Stimulated activated CD8-positive, alpha-beta memory T cell treated with anti-CD3 and anti-CD28 coated beads, Interleukin-2, amount 100 ng/mL, for 1 hour (primary cell): Measurements from ENCODE around the gene TIGD3.
A peak's percentile ranks its signal among the peaks of the same experiment; 100 is the strongest.

ENCODE experiments used
- DNase-seq, 2 donors: peaks; one replicate each; pipeline ENCODE4 v3.0.0-alpha.2; 2020; ENCODE audit warnings: low read depth in 2 of 2

The TIGD3 gene

DNA sequence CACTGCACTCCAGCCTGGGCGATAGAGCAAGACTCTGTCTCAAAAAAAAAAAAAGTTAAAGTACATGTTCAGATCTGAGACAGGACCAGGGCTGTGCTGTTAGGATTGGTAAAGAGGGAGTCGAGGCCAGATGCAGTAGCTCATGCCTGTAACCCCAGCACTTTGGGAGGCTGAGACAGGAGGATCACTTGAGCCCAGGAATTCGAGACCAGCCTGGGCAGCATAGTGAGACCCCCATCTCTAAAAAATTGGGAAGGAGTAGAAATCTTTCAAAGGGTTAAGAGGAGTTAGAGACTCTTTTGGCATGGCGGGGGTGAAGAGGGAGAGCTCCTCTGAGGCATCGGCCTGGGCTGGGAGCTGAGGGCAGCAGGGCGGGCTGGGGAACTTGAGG, 16.1 kb downstream of the TIGD3 start:
- no peak for DNase-seq

- no peak for DNase-seq
Observed at GRCh38 chr11:65373839-65374580, 19.5 kb downstream of the TIGD3 start.

- no peak for DNase-seq
Observed at GRCh38 chr11:65375012-65375411, 20.5 kb downstream of the TIGD3 start.

- DNase-seq = no peak
Observed at GRCh38 chr11:65376138-65376713, 21.7 kb downstream of the TIGD3 start.

GRCh38 chr11:65377036-65377435, 22.5 kb downstream of the TIGD3 start:
- DNase-seq = no peak

GRCh38 chr11:65377777-65378176, 23.2 kb downstream of the TIGD3 start:
- DNase-seq = no peak

DNA sequence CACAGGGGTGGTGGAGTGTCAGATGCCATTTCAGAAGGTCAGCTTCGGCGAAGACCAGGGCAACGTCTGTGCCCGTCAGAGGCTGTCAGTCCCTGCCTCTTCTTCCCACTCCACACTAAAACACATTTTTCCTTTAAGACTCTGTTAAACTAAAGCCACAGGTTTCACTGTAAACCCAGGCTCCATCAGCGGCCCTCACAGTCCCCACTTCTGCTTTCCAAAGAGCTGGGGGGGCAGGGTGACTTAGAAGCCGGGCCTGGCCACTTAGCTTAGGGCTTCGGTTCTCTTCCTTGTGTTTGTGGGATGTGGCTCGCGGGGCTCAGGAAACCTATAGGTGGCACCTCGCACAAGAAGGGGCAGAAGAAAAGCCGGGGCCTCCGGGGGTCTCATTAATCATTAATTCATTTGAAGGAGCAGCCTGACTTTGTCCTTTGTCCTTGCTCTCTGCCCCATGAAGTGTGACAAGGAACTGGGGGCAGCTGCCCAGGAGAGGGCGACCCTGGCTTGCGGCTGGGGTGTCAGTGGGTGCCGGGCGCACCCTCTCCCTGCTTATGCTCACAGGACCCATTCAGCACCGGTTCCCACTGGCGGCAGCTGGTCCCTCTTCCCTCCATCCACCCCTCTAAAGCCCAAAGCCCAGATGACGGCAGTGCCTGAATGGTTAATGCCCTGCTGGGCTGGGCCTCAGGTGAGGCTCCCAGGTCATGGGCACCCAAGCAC, 23.8 kb downstream of the TIGD3 start:
- DNase-seq = no peak

DNA sequence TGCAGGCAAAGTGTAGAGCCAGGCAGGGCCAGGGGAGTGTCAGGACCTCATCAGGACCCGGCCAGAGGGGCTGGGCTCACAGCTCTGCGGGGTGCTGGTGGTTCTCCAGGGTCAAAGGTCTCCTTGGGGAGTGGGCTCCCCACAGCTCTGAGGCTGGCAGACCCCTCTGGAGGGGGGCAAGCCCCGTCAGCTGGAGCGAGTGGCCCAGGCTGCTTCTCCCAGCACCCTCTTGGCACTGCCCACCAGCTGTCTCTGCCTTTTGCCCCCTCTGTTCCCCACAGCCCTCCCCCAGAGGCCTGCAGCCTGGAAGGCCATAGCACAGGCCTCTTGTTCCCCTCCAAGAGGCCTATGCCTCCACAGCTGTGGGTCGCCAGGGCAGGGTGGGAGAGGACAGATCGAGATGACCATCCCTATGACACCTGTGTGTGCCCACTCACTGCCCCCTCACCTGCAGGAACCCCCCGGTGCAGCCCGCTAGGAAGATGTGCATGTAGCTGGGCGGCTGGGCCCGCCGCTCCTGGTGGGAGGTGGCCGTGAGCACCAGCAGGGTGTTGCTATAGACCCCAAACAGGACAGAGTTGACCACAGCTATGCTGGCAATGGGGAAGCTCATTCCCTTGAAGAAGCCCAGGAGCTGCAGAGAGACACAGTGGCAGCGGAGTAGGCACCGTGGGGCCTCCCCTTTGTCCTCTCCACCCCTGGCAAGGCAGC, 24.5 kb downstream of the TIGD3 start:
- no peak for DNase-seq

DNA sequence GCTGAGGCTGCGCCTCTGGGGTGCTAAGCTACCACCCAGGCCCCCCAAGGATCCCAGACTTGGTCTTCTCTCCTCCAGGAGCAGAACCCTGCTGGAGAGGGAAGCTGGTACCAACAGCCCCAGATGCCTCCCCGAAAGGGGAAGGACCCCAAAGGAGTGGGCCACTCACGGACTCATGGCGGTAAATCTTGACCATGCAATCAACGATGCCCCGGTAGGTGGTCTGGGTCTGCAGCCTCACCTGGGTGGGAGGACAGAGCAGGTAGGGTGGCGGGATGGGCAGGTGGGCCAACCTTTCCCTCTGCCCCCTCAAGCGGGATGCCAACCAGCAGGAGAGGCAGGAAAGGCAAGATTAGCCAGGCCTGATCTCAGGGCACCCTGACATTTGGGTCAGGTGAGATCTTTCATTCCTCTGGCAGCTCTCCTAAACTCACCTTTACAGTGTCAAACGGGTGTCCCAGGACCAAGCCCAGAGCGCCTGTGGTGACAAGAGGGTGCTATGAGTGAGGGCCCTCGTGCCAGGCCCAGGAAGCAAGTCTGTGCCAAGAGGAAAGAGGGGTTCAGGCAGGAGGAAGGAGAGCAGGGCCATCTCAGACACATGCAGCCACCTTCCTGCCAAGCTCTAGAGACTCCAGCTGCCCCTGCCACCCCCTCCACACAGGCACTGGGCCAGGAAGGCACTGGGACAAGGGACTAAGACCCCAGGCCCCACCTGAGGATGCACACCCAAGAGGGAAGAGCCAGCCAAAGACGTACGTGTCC, 25.3 kb downstream of the TIGD3 start:
- no peak for DNase-seq

- no peak for DNase-seq
Observed at GRCh38 chr11:65380460-65381119, 26.0 kb downstream of the TIGD3 start.

DNA sequence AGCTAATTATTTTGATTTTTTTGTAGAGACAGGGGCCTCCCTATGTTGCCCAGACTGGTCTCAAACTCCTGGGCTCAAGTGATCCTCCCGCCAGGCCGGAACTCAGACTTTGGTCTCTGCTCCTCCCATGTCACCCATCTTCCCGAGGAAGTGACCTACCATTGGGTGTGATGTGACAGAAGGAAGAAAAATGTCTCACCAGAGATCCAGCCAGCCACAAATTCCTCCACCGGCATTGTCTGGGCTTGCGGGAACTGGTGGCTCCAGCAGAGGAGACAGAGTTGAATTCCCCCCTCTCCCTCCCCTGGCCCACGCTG, 27.1 kb downstream of the TIGD3 start:
- DNase-seq = no peak

GRCh38 chr11:65382033-65382803, 27.7 kb downstream of the TIGD3 start, which contains the start of gene SLC25A45:
TSS of gene SLC25A45 (minus strand) at chr11:65382646. CDS start at chr11:65381951, 695 bp downstream.
- peak; percentile 85 to 87 for DNase-seq

GRCh38 chr11:65382804-65383368, 28.3 kb downstream of the TIGD3 start:
- DNase-seq = no peak

- DNase-seq = no peak
Observed at GRCh38 chr11:65383778-65384177, 29.2 kb downstream of the TIGD3 start.

- no peak for DNase-seq
Observed at GRCh38 chr11:65384301-65384889, 29.8 kb downstream of the TIGD3 start.

GRCh38 chr11:65386307-65387140, 32.0 kb downstream of the TIGD3 start, which contains the start of gene FRMD8:
TSS of gene FRMD8 (plus strand) at chr11:65386637. CDS start at chr11:65387037, 400 bp downstream.
- peak; percentile 78 to 83 for DNase-seq

DNA sequence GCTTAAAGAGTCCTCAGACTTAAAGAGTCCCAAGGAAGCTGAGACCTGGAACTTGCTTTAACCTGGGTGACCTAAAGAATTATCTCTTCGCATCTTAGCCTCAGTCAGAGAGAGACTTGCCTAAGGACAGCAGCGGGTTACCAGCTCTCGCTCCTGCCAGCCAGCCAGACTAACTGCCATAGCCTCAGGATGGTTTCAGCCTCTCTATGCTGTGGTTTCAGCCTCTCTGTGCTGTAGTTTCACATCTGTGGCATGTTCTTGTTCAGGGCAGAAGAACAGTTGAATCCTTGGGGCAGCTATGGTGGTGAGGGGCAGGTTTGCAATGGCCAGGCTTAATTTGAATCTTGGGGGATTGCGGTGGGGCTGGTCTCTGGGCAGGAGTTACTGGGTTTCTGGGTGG, 34.2 kb downstream of the TIGD3 start:
- DNase-seq = no peak

GRCh38 chr11:65389294-65389980, 34.9 kb downstream of the TIGD3 start:
- no peak for DNase-seq
